Measurements from ENCODE around the gene TMEM187.

Gene TMEM187

GRCh38 chrX:153959649-153960048 lies 12.9 kb upstream of the TMEM187 start:
- no peak overlapping the region for H4K5ac ChIP-seq (ENCODE audit: low read length)
- no CpG with 5 or more reads among the region's 15 CpGs for WGBS (ENCODE audit: extremely low coverage, insufficient coverage, low lambda C conversion rate)
- H3K18ac ChIP-seq (ENCODE audit: low read length), result no peak overlapping the region
- no peak overlapping the region for H2AK5ac ChIP-seq (ENCODE audit: low read length)
- no peak overlapping the region for H4K8ac ChIP-seq (ENCODE audit: low read depth, low read length)
- no peak overlapping the region for H3K56ac ChIP-seq (ENCODE audit: low read length)
- H3K9ac ChIP-seq (ENCODE audit: low read length), result no peak overlapping the region
- H3K4me1 ChIP-seq (ENCODE audit: control insufficient read depth, low read depth, low read length), result no peaks in the 10 kb centered on the region
- H3K36me3 ChIP-seq (ENCODE audit: control insufficient read depth, insufficient read depth, low read length), result peaks cover 8% of the 10 kb centered on the region
- H2BK5ac ChIP-seq (ENCODE audit: low read length), result no peak overlapping the region
- H2BK15ac ChIP-seq (replicated peaks; ENCODE audit: low read depth), result no peak overlapping the region
- H3K4ac ChIP-seq (ENCODE audit: low read depth, low read length), result no peak overlapping the region
- no peak overlapping the region for H3K23ac ChIP-seq (ENCODE audit: low read length)
- no peak overlapping the region for H3K27ac ChIP-seq (ENCODE audit: low read depth, low read length)
- peaks cover 15% of the 10 kb centered on the region for H3K79me2 ChIP-seq (ENCODE audit: control insufficient read depth, insufficient read depth, low read length)
- H3K4me3 ChIP-seq (ENCODE audit: low read length), result no peak overlapping the region
- no peaks in the 10 kb centered on the region for H3K27me3 ChIP-seq (ENCODE audit: insufficient read depth, low read length, poor library complexity)
- no peak for DNase-seq
- no peaks in the 10 kb centered on the region for H3K79me1 ChIP-seq (ENCODE audit: low read length)
- H2BK120ac ChIP-seq (ENCODE audit: low read depth, low read length), result no peak overlapping the region
- no peak overlapping the region for H3K4me2 ChIP-seq (ENCODE audit: low read length)

- Histone ChIP-seq H2BK15ac (replicated peaks; ENCODE audit: low read depth) (no peak overlapping the region), H3K4me3 (ENCODE audit: low read length) (no peak overlapping the region), H3K18ac (ENCODE audit: low read length) (no peak overlapping the region), H2AK5ac (ENCODE audit: low read length) (no peak overlapping the region), H3K9ac (ENCODE audit: low read length) (no peak overlapping the region), H3K4me1 (ENCODE audit: control insufficient read depth, low read depth, low read length) (no peaks in the 10 kb centered on the region), H3K4me2 (ENCODE audit: low read length) (no peak overlapping the region), H2BK120ac (ENCODE audit: low read depth, low read length) (no peak overlapping the region), H3K27me3 (ENCODE audit: insufficient read depth, low read length, poor library complexity) (no peaks in the 10 kb centered on the region), H3K27ac (ENCODE audit: low read depth, low read length) (no peak overlapping the region), H3K4ac (ENCODE audit: low read depth, low read length) (no peak overlapping the region), H2BK5ac (ENCODE audit: low read length) (no peak overlapping the region), H3K79me2 (ENCODE audit: control insufficient read depth, insufficient read depth, low read length) (peaks cover 20% of the 10 kb centered on the region), H4K8ac (ENCODE audit: low read depth, low read length) (no peak overlapping the region), H3K56ac (ENCODE audit: low read length) (no peak overlapping the region), H3K23ac (ENCODE audit: low read length) (no peak overlapping the region), H4K5ac (ENCODE audit: low read length) (no peak overlapping the region), H3K36me3 (ENCODE audit: control insufficient read depth, insufficient read depth, low read length) (peaks cover 8% of the 10 kb centered on the region), H3K79me1 (ENCODE audit: low read length) (no peaks in the 10 kb centered on the region)
- no CpG with 5 or more reads among the region's 16 CpGs for WGBS (ENCODE audit: extremely low coverage, insufficient coverage, low lambda C conversion rate)
- DNase-seq, result no peak
Observed at GRCh38 chrX:153960077-153960476, 12.5 kb upstream of the TMEM187 start.

GRCh38 chrX:153960786-153961185 lies 11.8 kb upstream of the TMEM187 start:
- Histone ChIP-seq H3K4me3 (ENCODE audit: low read length) (no peak overlapping the region), H3K27ac (ENCODE audit: low read depth, low read length) (no peak overlapping the region), H4K5ac (ENCODE audit: low read length) (no peak overlapping the region), H3K36me3 (ENCODE audit: control insufficient read depth, insufficient read depth, low read length) (peaks cover 8% of the 10 kb centered on the region), H2BK120ac (ENCODE audit: low read depth, low read length) (no peak overlapping the region), H2BK5ac (ENCODE audit: low read length) (no peak overlapping the region), H3K9ac (ENCODE audit: low read length) (no peak overlapping the region), H3K4me2 (ENCODE audit: low read length) (no peak overlapping the region), H3K4me1 (ENCODE audit: control insufficient read depth, low read depth, low read length) (no peaks in the 10 kb centered on the region), H3K56ac (ENCODE audit: low read length) (no peak overlapping the region), H3K79me2 (ENCODE audit: control insufficient read depth, insufficient read depth, low read length) (peaks cover 27% of the 10 kb centered on the region), H2BK15ac (replicated peaks; ENCODE audit: low read depth) (no peak overlapping the region), H3K18ac (ENCODE audit: low read length) (no peak overlapping the region), H3K23ac (ENCODE audit: low read length) (no peak overlapping the region), H3K79me1 (ENCODE audit: low read length) (no peaks in the 10 kb centered on the region), H2AK5ac (ENCODE audit: low read length) (no peak overlapping the region), H3K27me3 (ENCODE audit: insufficient read depth, low read length, poor library complexity) (no peaks in the 10 kb centered on the region), H3K4ac (ENCODE audit: low read depth, low read length) (no peak overlapping the region), H4K8ac (ENCODE audit: low read depth, low read length) (no peak overlapping the region)
- WGBS (ENCODE audit: extremely low coverage, insufficient coverage, low lambda C conversion rate), result no CpG with 5 or more reads among the region's 22 CpGs
- DNase-seq, result no peak

- no peak overlapping the region for H3K18ac ChIP-seq (ENCODE audit: low read length)
- H3K27me3 ChIP-seq (ENCODE audit: insufficient read depth, low read length, poor library complexity), result no peaks in the 10 kb centered on the region
- no peak overlapping the region for H3K23ac ChIP-seq (ENCODE audit: low read length)
- H3K79me2 ChIP-seq (ENCODE audit: control insufficient read depth, insufficient read depth, low read length), result peaks cover 32% of the 10 kb centered on the region
- H4K8ac ChIP-seq (ENCODE audit: low read depth, low read length), result no peak overlapping the region
- no peak overlapping the region for H2BK5ac ChIP-seq (ENCODE audit: low read length)
- H3K56ac ChIP-seq (ENCODE audit: low read length), result no peak overlapping the region
- no peak overlapping the region for H3K4ac ChIP-seq (ENCODE audit: low read depth, low read length)
- H3K9ac ChIP-seq (ENCODE audit: low read length), result no peak overlapping the region
- H3K27ac ChIP-seq (ENCODE audit: low read depth, low read length), result no peak overlapping the region
- no peak overlapping the region for H2BK120ac ChIP-seq (ENCODE audit: low read depth, low read length)
- H3K4me2 ChIP-seq (ENCODE audit: low read length), result no peak overlapping the region
- H3K79me1 ChIP-seq (ENCODE audit: low read length), result no peaks in the 10 kb centered on the region
- H3K4me3 ChIP-seq (ENCODE audit: low read length), result no peak overlapping the region
- H3K36me3 ChIP-seq (ENCODE audit: control insufficient read depth, insufficient read depth, low read length), result peaks cover 8% of the 10 kb centered on the region
- H2BK15ac ChIP-seq (replicated peaks; ENCODE audit: low read depth), result no peak overlapping the region
- DNase-seq, result no peak
- no CpG with 5 or more reads among the region's 11 CpGs for WGBS (ENCODE audit: extremely low coverage, insufficient coverage, low lambda C conversion rate)
- H2AK5ac ChIP-seq (ENCODE audit: low read length), result no peak overlapping the region
- no peaks in the 10 kb centered on the region for H3K4me1 ChIP-seq (ENCODE audit: control insufficient read depth, low read depth, low read length)
- H4K5ac ChIP-seq (ENCODE audit: low read length), result no peak overlapping the region
Observed at GRCh38 chrX:153961292-153961691, 11.3 kb upstream of the TMEM187 start.

GRCh38 chrX:153963546-153963945 lies 9.0 kb upstream of the TMEM187 start:
- Histone ChIP-seq H3K79me2 (ENCODE audit: control insufficient read depth, insufficient read depth, low read length) (peaks cover 54% of the 10 kb centered on the region), H3K4ac (ENCODE audit: low read depth, low read length) (no peak overlapping the region), H2BK120ac (ENCODE audit: low read depth, low read length) (no peak overlapping the region), H3K18ac (ENCODE audit: low read length) (no peak overlapping the region), H3K27me3 (ENCODE audit: insufficient read depth, low read length, poor library complexity) (no peaks in the 10 kb centered on the region), H3K9ac (ENCODE audit: low read length) (no peak overlapping the region), H3K56ac (ENCODE audit: low read length) (no peak overlapping the region), H3K4me2 (ENCODE audit: low read length) (no peak overlapping the region), H3K79me1 (ENCODE audit: low read length) (no peaks in the 10 kb centered on the region), H3K23ac (ENCODE audit: low read length) (no peak overlapping the region), H3K36me3 (ENCODE audit: control insufficient read depth, insufficient read depth, low read length) (peaks cover 3% of the 10 kb centered on the region), H4K8ac (ENCODE audit: low read depth, low read length) (no peak overlapping the region), H3K4me1 (ENCODE audit: control insufficient read depth, low read depth, low read length) (peaks cover 6% of the 10 kb centered on the region), H3K27ac (ENCODE audit: low read depth, low read length) (no peak overlapping the region), H4K5ac (ENCODE audit: low read length) (no peak overlapping the region), H2BK5ac (ENCODE audit: low read length) (no peak overlapping the region), H2AK5ac (ENCODE audit: low read length) (no peak overlapping the region), H2BK15ac (replicated peaks; ENCODE audit: low read depth) (no peak overlapping the region), H3K4me3 (ENCODE audit: low read length) (no peak overlapping the region)
- no CpG with 5 or more reads among the region's 12 CpGs for WGBS (ENCODE audit: extremely low coverage, insufficient coverage, low lambda C conversion rate)
- no peak for DNase-seq

GRCh38 chrX:153964105-153964504 lies 8.4 kb upstream of the TMEM187 start:
- DNase-seq, result no peak
- no peaks in the 10 kb centered on the region for H3K79me1 ChIP-seq (ENCODE audit: low read length)
- H4K5ac ChIP-seq (ENCODE audit: low read length), result no peak overlapping the region
- peaks cover 3% of the 10 kb centered on the region for H3K36me3 ChIP-seq (ENCODE audit: control insufficient read depth, insufficient read depth, low read length)
- H3K4me3 ChIP-seq (ENCODE audit: low read length), result no peak overlapping the region
- H3K9ac ChIP-seq (ENCODE audit: low read length), result no peak overlapping the region
- no peak overlapping the region for H3K18ac ChIP-seq (ENCODE audit: low read length)
- H3K56ac ChIP-seq (ENCODE audit: low read length), result no peak overlapping the region
- H3K23ac ChIP-seq (ENCODE audit: low read length), result no peak overlapping the region
- no peak overlapping the region for H3K4ac ChIP-seq (ENCODE audit: low read depth, low read length)
- no peak overlapping the region for H2BK5ac ChIP-seq (ENCODE audit: low read length)
- no peak overlapping the region for H2AK5ac ChIP-seq (ENCODE audit: low read length)
- H3K27ac ChIP-seq (ENCODE audit: low read depth, low read length), result no peak overlapping the region
- peaks cover 60% of the 10 kb centered on the region for H3K79me2 ChIP-seq (ENCODE audit: control insufficient read depth, insufficient read depth, low read length)
- no CpG with 5 or more reads among the region's 14 CpGs for WGBS (ENCODE audit: extremely low coverage, insufficient coverage, low lambda C conversion rate)
- H2BK15ac ChIP-seq (replicated peaks; ENCODE audit: low read depth), result no peak overlapping the region
- peaks cover 6% of the 10 kb centered on the region for H3K4me1 ChIP-seq (ENCODE audit: control insufficient read depth, low read depth, low read length)
- no peak overlapping the region for H2BK120ac ChIP-seq (ENCODE audit: low read depth, low read length)
- no peak overlapping the region for H3K4me2 ChIP-seq (ENCODE audit: low read length)
- no peaks in the 10 kb centered on the region for H3K27me3 ChIP-seq (ENCODE audit: insufficient read depth, low read length, poor library complexity)
- no peak overlapping the region for H4K8ac ChIP-seq (ENCODE audit: low read depth, low read length)

Data from mesendoderm (in vitro differentiated cells).